Measurements from ENCODE around the gene ZNF646.
A peak's percentile ranks its signal among the peaks of the same experiment; 100 is the strongest.

The ZNF646 gene, protein sequence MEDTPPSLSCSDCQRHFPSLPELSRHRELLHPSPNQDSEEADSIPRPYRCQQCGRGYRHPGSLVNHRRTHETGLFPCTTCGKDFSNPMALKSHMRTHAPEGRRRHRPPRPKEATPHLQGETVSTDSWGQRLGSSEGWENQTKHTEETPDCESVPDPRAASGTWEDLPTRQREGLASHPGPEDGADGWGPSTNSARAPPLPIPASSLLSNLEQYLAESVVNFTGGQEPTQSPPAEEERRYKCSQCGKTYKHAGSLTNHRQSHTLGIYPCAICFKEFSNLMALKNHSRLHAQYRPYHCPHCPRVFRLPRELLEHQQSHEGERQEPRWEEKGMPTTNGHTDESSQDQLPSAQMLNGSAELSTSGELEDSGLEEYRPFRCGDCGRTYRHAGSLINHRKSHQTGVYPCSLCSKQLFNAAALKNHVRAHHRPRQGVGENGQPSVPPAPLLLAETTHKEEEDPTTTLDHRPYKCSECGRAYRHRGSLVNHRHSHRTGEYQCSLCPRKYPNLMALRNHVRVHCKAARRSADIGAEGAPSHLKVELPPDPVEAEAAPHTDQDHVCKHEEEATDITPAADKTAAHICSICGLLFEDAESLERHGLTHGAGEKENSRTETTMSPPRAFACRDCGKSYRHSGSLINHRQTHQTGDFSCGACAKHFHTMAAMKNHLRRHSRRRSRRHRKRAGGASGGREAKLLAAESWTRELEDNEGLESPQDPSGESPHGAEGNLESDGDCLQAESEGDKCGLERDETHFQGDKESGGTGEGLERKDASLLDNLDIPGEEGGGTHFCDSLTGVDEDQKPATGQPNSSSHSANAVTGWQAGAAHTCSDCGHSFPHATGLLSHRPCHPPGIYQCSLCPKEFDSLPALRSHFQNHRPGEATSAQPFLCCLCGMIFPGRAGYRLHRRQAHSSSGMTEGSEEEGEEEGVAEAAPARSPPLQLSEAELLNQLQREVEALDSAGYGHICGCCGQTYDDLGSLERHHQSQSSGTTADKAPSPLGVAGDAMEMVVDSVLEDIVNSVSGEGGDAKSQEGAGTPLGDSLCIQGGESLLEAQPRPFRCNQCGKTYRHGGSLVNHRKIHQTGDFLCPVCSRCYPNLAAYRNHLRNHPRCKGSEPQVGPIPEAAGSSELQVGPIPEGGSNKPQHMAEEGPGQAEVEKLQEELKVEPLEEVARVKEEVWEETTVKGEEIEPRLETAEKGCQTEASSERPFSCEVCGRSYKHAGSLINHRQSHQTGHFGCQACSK (N-terminal part only)

DNA sequence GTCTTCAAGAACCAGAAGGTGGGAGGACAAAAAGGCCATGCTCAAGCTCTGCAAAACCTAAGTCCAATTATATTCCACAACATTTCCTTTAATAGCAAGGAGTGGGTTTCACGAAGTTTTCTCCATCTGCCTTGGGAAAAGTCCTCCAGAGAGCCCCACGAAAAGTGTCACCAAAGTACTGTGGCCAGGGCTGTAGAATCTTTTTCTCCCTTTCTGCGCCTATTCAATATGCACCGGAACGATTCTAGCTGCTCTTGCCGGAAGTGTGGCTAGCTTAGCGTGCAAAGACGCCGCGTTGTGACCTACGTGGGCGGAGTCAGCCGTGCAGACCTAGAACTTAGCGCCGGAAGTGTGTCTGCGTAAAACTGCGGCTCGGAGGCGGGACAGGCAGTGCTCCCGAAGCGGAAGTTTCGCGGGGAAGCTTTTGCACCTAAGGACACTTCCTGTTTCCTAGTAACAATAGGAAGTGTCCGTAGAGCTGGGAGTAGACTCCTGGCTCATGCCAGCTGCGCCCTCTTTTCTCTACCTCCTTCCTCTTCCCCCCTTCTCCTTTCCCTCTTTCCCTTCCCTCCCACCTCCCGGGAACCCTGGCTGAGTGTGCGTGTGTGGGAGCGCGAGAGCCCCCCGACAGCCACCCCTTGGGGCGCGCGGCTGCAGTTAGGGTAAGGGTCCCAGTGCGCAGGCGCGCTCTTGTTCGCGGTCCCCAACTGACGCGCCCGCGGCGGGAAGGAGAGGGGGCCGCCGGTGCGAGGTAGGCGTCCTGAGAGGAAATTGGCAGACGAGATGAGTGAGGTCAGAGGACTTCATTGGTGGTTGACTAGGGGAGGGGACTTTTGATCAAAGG is at the start of gene ZNF646, which contains the start of gene ZNF668:
TSS of gene ZNF646 (plus strand) at position 453 of the 844 bp plus-strand sequence. CDS start 1,903 bp downstream, outside the sequence.
TSS of gene ZNF668 (minus strand) at position 271 of the 844 bp plus-strand sequence. CDS start 9,781 bp downstream, outside the sequence.
- peak within 1 kb of the TSS; percentile 98 for H3K4me3 ChIP-seq (ENCODE audit: low read depth, low read length)
- DNase-seq (ENCODE audit: low read depth, low spot score): peak; percentile 94
- ChIA-PET CTCF (interaction anchor here (0.6 to 4.2 kb wide), 5 partner anchors 20 to 794 kb away, joined by 3 to 40 read pairs (median 4); partner anchors contain the start of gene HSD3B7), POLR2A (interaction anchor here (0.6 to 2.4 kb wide), 17 partner anchors 9 to 115 kb away, joined by 3 to 28 read pairs (median 5); partner anchors contain the start of genes FUS, HSD3B7, KAT8 and PRSS8)
- TF ChIP-seq CTCF (IDR thresholded peaks at IDR 0.05; ENCODE audit: insufficient read depth, low read length, missing control alignments): no peak

GRCh38 chr16:31025339-31025738 is 48.9 kb upstream of the ZNF646 start:
- H3K4me3 ChIP-seq (ENCODE audit: low read depth, low read length): no peak overlapping the region
- DNase-seq (ENCODE audit: low read depth, low spot score): no peak
- TF ChIP-seq CTCF (IDR thresholded peaks at IDR 0.05; ENCODE audit: insufficient read depth, low read length, missing control alignments): no peak
- POLR2A ChIA-PET: no interaction called here
- CTCF ChIA-PET: interaction anchor here (1.2 to 1.3 kb wide), 2 partner anchors 9 to 40 kb away, joined by 3 to 4 read pairs; partner anchors contain the start of gene HSD3B7

GRCh38 chr16:31029272-31029671 is 45.0 kb upstream of the ZNF646 start:
- ChIA-PET POLR2A (no interaction called here), CTCF (no interaction called here)
- no peak for TF ChIP-seq CTCF (IDR thresholded peaks at IDR 0.05; ENCODE audit: insufficient read depth, low read length, missing control alignments)
- no peak for DNase-seq (ENCODE audit: low read depth, low spot score)
- no peak overlapping the region for H3K4me3 ChIP-seq (ENCODE audit: low read depth, low read length)

DNA sequence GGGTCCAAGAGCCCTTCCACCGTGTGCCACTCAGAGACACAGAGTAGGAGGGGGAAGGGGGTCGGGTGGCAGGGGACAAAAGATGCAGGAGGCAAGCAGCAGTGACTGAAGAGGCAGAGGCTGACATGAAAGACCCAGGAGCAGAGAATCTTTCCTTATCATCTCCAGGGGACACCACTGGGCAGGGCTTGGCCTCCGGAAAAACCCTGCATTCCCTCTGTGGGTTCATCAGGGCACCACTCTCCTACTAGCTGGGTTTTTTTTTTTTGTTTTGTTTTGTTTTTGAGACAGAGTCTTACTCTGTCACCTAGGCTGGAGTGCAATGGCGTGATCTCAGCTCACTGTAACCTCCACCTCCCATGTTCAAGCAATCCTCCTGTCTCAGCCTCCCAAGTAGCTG is 42.9 kb upstream of the ZNF646 start:
- no peak overlapping the region for H3K4me3 ChIP-seq (ENCODE audit: low read depth, low read length)
- POLR2A ChIA-PET: no interaction called here
- CTCF ChIA-PET: interaction anchor here (1.6 to 1.8 kb wide), 2 partner anchors 9 to 111 kb away, joined by 4 read pairs; no protein-coding TSS in a partner anchor
- TF ChIP-seq CTCF (IDR thresholded peaks at IDR 0.05; ENCODE audit: insufficient read depth, low read length, missing control alignments): no peak
- DNase-seq (ENCODE audit: low read depth, low spot score): no peak

All from AG04449 (cell line).